Transverse colon (tissue), 4 donors: ENCODE results near the gene KCNC4. TPM values are rescaled to one million over a fixed set of nuclear protein-coding genes. Genes with fewer than 3 reads are reported as not detected.

Source experiments
- DNase-seq: peaks from one replicate; pipeline ENCODE4 v3.0.0-alpha.2; 2019
- H3K27ac ChIP-seq, 4 donors: fragments of 200-600 bp; sonication (generic); 2 replicates each; pipeline ENCODE4 v1.5.1; 2016 to 2018; ENCODE audit warnings: inconsistent platforms in 4 of 4
- H3K27me3 ChIP-seq: fragments of 200-600 bp; sonication (generic); 2 replicates; pipeline ENCODE4 v1.5.1; 2017; ENCODE audit warnings: inconsistent platforms
- H3K36me3 ChIP-seq, 4 donors: fragments of 200-600 bp; sonication (generic); 2 replicates each; pipeline ENCODE4 v1.5.1; 2017 to 2019; ENCODE audit warnings: inconsistent platforms in 4 of 4
- H3K4me1 ChIP-seq, 4 donors: fragments of 200-600 bp; sonication (generic); 2 replicates each; pipeline ENCODE4 v1.5.1; 2017 to 2020; ENCODE audit warnings: inconsistent platforms in 4 of 4
- H3K4me3 ChIP-seq, 4 donors: fragments of 200-600 bp; sonication (generic); 1 replicate in 1 of 4; 2 replicates in 3 of 4; pipeline versions ENCODE4 v1.5.1 to v1.6.1; 2017 to 2019; ENCODE audit warnings: inconsistent platforms in 4 of 4
- H3K9me3 ChIP-seq, 2 donors: fragments of 200-600 bp; sonication (generic); 2 replicates each; pipeline ENCODE4 v1.5.1; 2017 to 2019; ENCODE audit warnings: inconsistent platforms in 2 of 2
- CTCF ChIP-seq, 5 experiments: fragments of 200-600 bp in 3 of 5; fragments of 450-650 bp in 2 of 5; sonication (generic) in 3 of 5; IDR thresholded peaks; 1 replicate in 2 of 5; 2 replicates in 3 of 5; pipeline ENCODE4 v1.5.1; 2016 to 2017; ENCODE audit warnings: antibody characterized with exemption in 5 of 5, inconsistent platforms in 3 of 5, mild to moderate bottlenecking in 2 of 5, moderate library complexity in 1 of 5
- EP300 ChIP-seq: sonication (generic); formaldehyde crosslinking; IDR thresholded peaks from one replicate; pipeline ENCODE4 v1.6.1; 2017; ENCODE audit warnings: antibody characterized with exemption, low read depth
- POLR2A ChIP-seq: fragments of 450-650 bp; IDR thresholded peaks from one replicate; pipeline ENCODE4 v1.6.1; 2016; ENCODE audit warnings: antibody characterized with exemption, mild to moderate bottlenecking, moderate library complexity
- POLR2AphosphoS5 ChIP-seq, 3 donors: sonication (generic); formaldehyde crosslinking; IDR thresholded peaks; one replicate each; pipeline ENCODE4 v1.6.1; 2016; ENCODE audit warnings: antibody characterized with exemption in 3 of 3
- WGBS, 2 donors: methylation state at CpG; one replicate each; pipeline ENCODE4 v1.1.5; 2018; ENCODE audit warnings: low coverage in 1 of 2; 5-methylcytosine and 5-hydroxymethylcytosine counted together
- in situ Hi-C, 4 donors: fragments of 200-750 bp; cut with MboI; loops; one replicate each; pipeline versions ENCODE4 v1.15.0 to v1.15.1; 2017; ENCODE audit warnings: low sequenced_read_pairs in 3 of 4, low pct_ligation_motif_present in 1 of 4, low pct_unique_long_range_greater_than_20kb in 1 of 4
- intact Hi-C: fragments of 100-400 bp; cut with DNase I; formaldehyde crosslinking; loops from one replicate; pipeline ENCODE4 v1.15.1; 2023; ENCODE audit warnings: low total_unique reads
- total RNA-seq, 4 donors: library from RNA; depleted of rRNA; stranded (reverse); fragments of >200 nt; gene quantifications; one replicate each; pipeline ENCODE4 v1.1.0, GENCODE V29; 2016

The KCNC4 gene
- total RNA-seq, 4 donors from 2014 or later: 1.8 to 25.8 (median 4.9) TPM

- 76 to 93% methylated on average over 2 to 4 of the region's 4 CpGs for WGBS, 2 donors
- intact Hi-C loops: no loop called here
- Histone ChIP-seq H3K9me3 (no peaks in the 10 kb centered on the region), H3K4me1 (no peaks in the 10 kb centered on the region), H3K27ac (no peak overlapping the region), H3K4me3 (no peak overlapping the region), H3K27me3 (no peaks in the 10 kb centered on the region), H3K36me3 (no peaks in the 10 kb centered on the region)
- no peak for DNase-seq
- TF ChIP-seq EP300: no peak
- TF ChIP-seq POLR2AphosphoS5 (IDR thresholded peaks at IDR 0.05): no peak
- no peak for TF ChIP-seq POLR2A
- no peak for TF ChIP-seq CTCF (IDR thresholded peaks at IDR 0.05)
- in situ Hi-C loops: no loop called here
Observed at GRCh38 chr1:110248746-110249145, 38.6 kb downstream of the KCNC4 start.

GRCh38 chr1:110249256-110249655 lies 39.1 kb downstream of the KCNC4 start:
- DNase-seq: no peak
- intact Hi-C loops: no loop called here
- Histone ChIP-seq H3K4me1 (no peaks in the 10 kb centered on the region), H3K4me3 (no peak overlapping the region), H3K36me3 (no peaks in the 10 kb centered on the region), H3K9me3 (no peaks in the 10 kb centered on the region), H3K27ac (no peak overlapping the region), H3K27me3 (no peaks in the 10 kb centered on the region)
- TF ChIP-seq EP300 (no peak), CTCF (IDR thresholded peaks at IDR 0.05) (no peak), POLR2A (no peak), POLR2AphosphoS5 (IDR thresholded peaks at IDR 0.05) (no peak)
- WGBS, 2 donors: 76% methylated on average over 4 of the region's 4 CpGs; no CpG with 5 or more reads in 1 of the 2 donors
- in situ Hi-C loops: no loop called here

- in situ Hi-C loops (no loop called here), intact Hi-C loops (no loop called here)
- no peaks in the 10 kb centered on the region for H3K9me3 ChIP-seq
- no peak for DNase-seq
- WGBS, 2 donors: 83 to 100% methylated on average over 1 to 4 of the region's 4 CpGs
- TF ChIP-seq POLR2A (no peak), POLR2AphosphoS5 (IDR thresholded peaks at IDR 0.05) (no peak), CTCF (IDR thresholded peaks at IDR 0.05) (no peak), EP300 (no peak)
- H3K27me3 ChIP-seq: no peaks in the 10 kb centered on the region
- H3K27ac ChIP-seq: no peak overlapping the region
- no peaks in the 10 kb centered on the region for H3K36me3 ChIP-seq
- no peaks in the 10 kb centered on the region for H3K4me1 ChIP-seq
- no peak overlapping the region for H3K4me3 ChIP-seq
Observed at GRCh38 chr1:110250008-110250407, 39.9 kb downstream of the KCNC4 start.

GRCh38 chr1:110250749-110251148 lies 40.6 kb downstream of the KCNC4 start:
- 88% methylated on average over 2 of the region's 2 CpGs; no CpG with 5 or more reads in 1 of the 2 donors for WGBS, 2 donors
- DNase-seq: no peak
- H3K27ac ChIP-seq: no peak overlapping the region

GRCh38 chr1:110253213-110253612 lies 43.1 kb downstream of the KCNC4 start:
- intact Hi-C loops (no loop called here), in situ Hi-C loops (no loop called here)
- no peak for DNase-seq
- no peak overlapping the region for H3K4me3 ChIP-seq
- WGBS, 2 donors: 92% methylated on average over 1 of the region's 1 CpG; no CpG with 5 or more reads in 1 of the 2 donors
- no peaks in the 10 kb centered on the region for H3K4me1 ChIP-seq
- H3K36me3 ChIP-seq: no peaks in the 10 kb centered on the region
- no peaks in the 10 kb centered on the region for H3K9me3 ChIP-seq
- no peaks in the 10 kb centered on the region for H3K27me3 ChIP-seq
- H3K27ac ChIP-seq: no peak overlapping the region
- TF ChIP-seq EP300: no peak
- no peak for TF ChIP-seq CTCF (IDR thresholded peaks at IDR 0.05)
- no peak for TF ChIP-seq POLR2A
- no peak for TF ChIP-seq POLR2AphosphoS5 (IDR thresholded peaks at IDR 0.05)

More at GRCh38 chr1:110250749-110251148, 40.6 kb downstream of the KCNC4 start:
- TF ChIP-seq POLR2AphosphoS5 (IDR thresholded peaks at IDR 0.05): no peak
- in situ Hi-C loops (no loop called here), intact Hi-C loops (no loop called here)
- H3K36me3 ChIP-seq: no peaks in the 10 kb centered on the region
- no peaks in the 10 kb centered on the region for H3K27me3 ChIP-seq
- no peaks in the 10 kb centered on the region for H3K4me1 ChIP-seq
- H3K4me3 ChIP-seq: no peak overlapping the region
- H3K9me3 ChIP-seq: no peaks in the 10 kb centered on the region
